GM12878 (cell line): Measurements from ENCODE around the gene ABCA9. TPM values are rescaled to one million over a fixed set of nuclear protein-coding genes. Genes with fewer than 3 reads are reported as not detected.
"Not testable (repeated sequence)": the region's sequence is repeated elsewhere in the genome, so short reads cannot be mapped to it uniquely, and the experiment has no call there.

ENCODE experiments used
- ATAC-seq: fragments of 200-7000 bp; cut with Tn5 transposase; 3 replicates; pipeline ENCODE4 v1.9.1; 2020; ENCODE audit warnings: mild to moderate bottlenecking, moderate library complexity
- BruUV-seq: library from RNA; stranded (reverse); fragments of 400-500 nt; replicated peaks from 2 replicates; lab custom pipeline; 2021; lab: Mats Ljungman, UMichigan
- CTCF ChIA-PET: fragments of 300-600 bp; sonication (Branson Sonifier 250); formaldehyde crosslinking; extraction: SDS; loops from one replicate; lab custom pipeline; 2021; ENCODE audit warnings: inconsistent platforms; lab: Yijun Ruan, JAX
- POLR2A ChIA-PET: fragments of 350-600 bp; formaldehyde crosslinking; extraction: SDS; loops from one replicate; lab custom pipeline; 2021; ENCODE audit warnings: inconsistent platforms; lab: Charles Lee
- RAD21 ChIA-PET: fragments of 300-600 bp; sonication (Branson Sonifier 250); formaldehyde crosslinking; loops from one replicate; lab custom pipeline; 2023; ENCODE audit warnings: antibody characterized with exemption; ENCODE audit not compliant: unreplicated experiment; lab: Charles Lee
- SMC1A ChIA-PET: fragments of 300-600 bp; sonication (Branson Sonifier 250); formaldehyde crosslinking; loops from one replicate; lab custom pipeline; 2023; ENCODE audit not compliant: unreplicated experiment, uncharacterized antibody; lab: Charles Lee
- DNase-seq: peaks from one replicate; pipeline ENCODE4 v3.0.0-alpha.2; 2011; ENCODE audit warnings: low read depth, low spot score
- FAIRE-seq: peaks from 3 replicates; lab custom pipeline; 2011; peaks lifted over from hg19 to GRCh38; lab: Jason Lieb, UNC
- H2AFZ ChIP-seq: 2 replicates; pipeline ENCODE4 v1.6.0; 2011; ENCODE audit warnings: low read depth, low read length, control low read depth; ENCODE audit not compliant: control insufficient read depth
- H3K27ac ChIP-seq: 2 replicates; pipeline ENCODE4 v1.5.1; 2011; ENCODE audit warnings: control low read depth; ENCODE audit not compliant: control insufficient read depth, insufficient read depth
- H3K27me3 ChIP-seq, 2 experiments: replicated peaks in 1 of 2; 2 replicates each; pipeline versions ENCODE4 v1.6.0 to v1.6.1; 2011; ENCODE audit warnings: low read length in 1 of 2; ENCODE audit not compliant: control insufficient read depth in 2 of 2, insufficient read depth in 2 of 2
- H3K36me3 ChIP-seq, 2 experiments: 2 replicates each; pipeline ENCODE4 v1.5.1; 2011; ENCODE audit warnings: low read length in 1 of 2; ENCODE audit not compliant: control insufficient read depth in 2 of 2, insufficient read depth in 2 of 2
- H3K4me1 ChIP-seq: 2 replicates; pipeline ENCODE4 v1.6.1; 2011; ENCODE audit warnings: mild to moderate bottlenecking, low read length, moderate library complexity, mixed read lengths; ENCODE audit not compliant: control insufficient read depth, insufficient read depth
- H3K4me2 ChIP-seq: 2 replicates; pipeline ENCODE4 v1.6.0; 2011; ENCODE audit warnings: control low read depth; ENCODE audit not compliant: control insufficient read depth, insufficient read depth
- H3K4me3 ChIP-seq: fragments of 200-600 bp; sonication (generic); 2 replicates; pipeline ENCODE4 v1.5.1; 2016
- H3K79me2 ChIP-seq: 2 replicates; pipeline ENCODE4 v1.6.0; 2011; ENCODE audit warnings: low read length; ENCODE audit not compliant: control insufficient read depth, insufficient read depth
- H3K9ac ChIP-seq: 2 replicates; pipeline ENCODE4 v1.8.0; 2011; ENCODE audit warnings: low read length, control low read depth, mixed read lengths; ENCODE audit not compliant: control insufficient read depth, insufficient read depth
- H3K9me3 ChIP-seq: replicated peaks from 3 replicates; pipeline ENCODE4 v1.5.1; 2011; ENCODE audit warnings: mild to moderate bottlenecking, low read length; ENCODE audit not compliant: control insufficient read depth, insufficient read depth
- H4K20me1 ChIP-seq: 2 replicates; pipeline ENCODE4 v1.6.0; 2011; ENCODE audit not compliant: control insufficient read depth, insufficient read depth
- CBFB ChIP-seq: IDR thresholded peaks from 2 replicates; pipeline ENCODE4 v1.6.1; 2016; ENCODE audit warnings: antibody characterized with exemption, low read depth
- ESRRA ChIP-seq: IDR thresholded peaks from 2 replicates; pipeline ENCODE4 v1.6.1; 2012; ENCODE audit warnings: mild to moderate bottlenecking, low read length, improper control_type of control experiment
- ETV6 ChIP-seq, 2 experiments: fragments of 450-650 bp in 1 of 2; IDR thresholded peaks in 1 of 2; conservative IDR thresholded peaks in 1 of 2; 2 replicates each; pipeline ENCODE4 v1.6.1; 2014; ENCODE audit warnings: antibody characterized with exemption in 1 of 2, borderline replicate concordance in 1 of 2, low read depth in 1 of 2, mild to moderate bottlenecking in 1 of 2, moderate library complexity in 1 of 2
- NR2C2 ChIP-seq: IDR thresholded peaks from 2 replicates; pipeline ENCODE4 v1.6.1; 2011; ENCODE audit warnings: borderline replicate concordance, low read depth; ENCODE audit not compliant: control insufficient read depth, insufficient read length
- PAX5 ChIP-seq: IDR thresholded peaks from 2 replicates; pipeline ENCODE4 v1.6.1; 2011; ENCODE audit warnings: low read depth, low read length, borderline replicate concordance
- SMARCA5 ChIP-seq: fragments of 450-650 bp; IDR thresholded peaks from 2 replicates; pipeline ENCODE4 v1.6.1; 2017; ENCODE audit warnings: mild to moderate bottlenecking
- SREBF1 ChIP-seq: IDR thresholded peaks from 2 replicates; pipeline ENCODE4 v1.6.1; 2012; ENCODE audit warnings: mild to moderate bottlenecking, low read length
- TBL1XR1 ChIP-seq: IDR thresholded peaks from 2 replicates; pipeline ENCODE4 v1.6.1; 2012; ENCODE audit warnings: low read depth, low read length, improper control_type of control experiment
- WGBS: methylation state at CpG from one replicate; pipeline ENCODE4 v1.1.6; 2016; ENCODE audit warnings: low lambda C conversion rate; ENCODE audit not compliant: insufficient replicate concordance, insufficient coverage; ENCODE audit errors: missing lambda C conversion rate; 5-methylcytosine and 5-hydroxymethylcytosine counted together
- in situ Hi-C: fragments of 300-500 bp; cut with MboI; formaldehyde crosslinking; loops from 9 replicates; pipeline ENCODE4 v1.14.3; 2018; ENCODE audit warnings: mixed read lengths
- intact Hi-C: fragments of 100-400 bp; cut with micrococcal nuclease; formaldehyde crosslinking; loops from one replicate; pipeline ENCODE4 v1.14.2; 2022; ENCODE audit not compliant: unreplicated experiment
- polyA plus RNA-seq, 11 experiments: library from polyadenylated mRNA; depleted of rRNA in 4 of 11; unstranded in 6 of 11; stranded (reverse) in 5 of 11; fragments of >200 nt; fragmentation: Nextera tagmentation in 4 of 11; fragmentation: Illumina TruSeq in 1 of 11; extraction: Ambion mirVana in 4 of 11; extraction: Trizol in 1 of 11; gene quantifications; 1 replicate in 1 of 11; 2 replicates in 10 of 11; pipeline versions ENCODE4 v1.2.1 to v1.2.3, GENCODE V29; 2011 to 2016; ENCODE audit warnings: inconsistent platforms in 2 of 11, missing spikeins in 2 of 11, low read depth in 1 of 11
- total RNA-seq, 4 experiments: library from RNA; depleted of rRNA in 3 of 4; stranded (reverse); fragments of >200 nt in 3 of 4; fragmentation: Illumina TruSeq in 1 of 4; extraction: Trizol in 1 of 4; gene quantifications; 2 replicates each; pipeline versions ENCODE4 v1.2.1 to v1.2.3, GENCODE V29; 2013 to 2021
- TF ChIP-seq, protein P1 (sequence below): fragments of 450-650 bp; formaldehyde crosslinking; IDR thresholded peaks from 2 replicates; pipeline ENCODE4 v1.4.0; 2020; ENCODE audit warnings: mild to moderate bottlenecking, moderate library complexity
- TF ChIP-seq, protein P2 (sequence below): fragments of 450-650 bp; IDR thresholded peaks from 2 replicates; pipeline ENCODE4 v1.6.1; 2016; ENCODE audit warnings: mild to moderate bottlenecking, moderate library complexity, borderline replicate concordance

ABCA9 gene
- total and polyA plus RNA-seq, 10 of the 15 experiments (the other 5 are each of a cell fraction or from before 2014, with no cell fraction given) = under 0.01 to 2.9 (median 0.31) TPM

DNA sequence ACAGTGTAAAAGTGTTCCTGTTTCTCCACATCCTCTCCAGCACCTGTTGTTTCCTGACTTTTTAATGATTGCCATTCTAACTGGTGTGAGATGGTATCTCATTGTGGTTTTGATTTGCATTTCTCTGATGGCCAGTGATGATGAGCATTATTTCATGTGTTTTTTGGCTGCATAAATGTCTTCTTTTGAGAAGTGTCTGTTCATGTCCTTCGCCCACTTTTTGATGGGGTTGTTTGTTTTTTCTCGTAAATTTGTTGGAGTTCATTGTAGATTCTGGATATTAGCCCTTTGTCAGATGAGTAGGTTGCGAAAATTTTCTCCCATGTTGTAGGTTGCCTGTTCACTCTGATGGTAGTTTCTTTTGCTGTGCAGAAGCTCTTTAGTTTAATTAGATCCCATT is 61.0 kb downstream of the ABCA9 start:
- H3K79me2 ChIP-seq, H4K20me1 ChIP-seq, intact Hi-C loops, H3K36me3 ChIP-seq, SMC1A ChIA-PET, ATAC-seq, BruUV-seq, H3K9me3 ChIP-seq, FAIRE-seq, H3K27me3 ChIP-seq, H2AFZ ChIP-seq, H3K4me2 ChIP-seq, in situ Hi-C loops, H3K27ac ChIP-seq, DNase-seq, POLR2A ChIA-PET, H3K4me3 ChIP-seq, RAD21 ChIA-PET, CTCF ChIA-PET, H3K9ac ChIP-seq, H3K4me1 ChIP-seq: not testable (repeated sequence)
- WGBS = 25% methylated on average over 3 of the region's 3 CpGs

DNA sequence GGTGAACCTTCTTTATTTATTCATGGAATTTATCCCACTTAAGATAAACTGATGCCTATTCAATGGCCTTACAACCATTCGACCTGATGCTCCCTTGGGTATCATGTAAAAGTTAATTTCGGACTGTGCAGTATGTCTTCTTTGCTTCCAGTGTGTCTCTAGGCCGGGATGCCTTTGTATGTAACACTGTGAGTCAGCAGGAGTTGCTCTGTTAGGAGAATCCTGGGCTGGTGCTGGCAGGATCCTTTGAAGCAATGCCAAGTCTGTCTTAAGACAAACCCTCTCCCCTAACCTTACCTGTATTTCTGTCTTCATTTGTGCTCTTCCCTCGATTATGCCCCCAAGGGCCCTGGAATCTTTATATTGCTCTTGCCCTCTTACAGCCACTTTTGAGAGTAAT is 67.6 kb downstream of the ABCA9 start:
- in situ Hi-C loops = no loop called here
- H3K4me1 ChIP-seq = no peaks in the 10 kb centered on the region
- WGBS = 12% methylated on average over 4 of the region's 4 CpGs
- FAIRE-seq (no peak), ATAC-seq (no peak), DNase-seq (no peak)
- ChIA-PET POLR2A (no interaction called here), SMC1A (no interaction called here), CTCF (interaction anchor here (0.6 kb wide), 1 partner anchor 240 kb away, joined by 3 read pairs; no protein-coding TSS in a partner anchor), RAD21 (no interaction called here)
- no peak overlapping the region for H3K4me3 ChIP-seq
- BruUV-seq = no TSS peak
- H3K27me3 ChIP-seq = no peaks in the 10 kb centered on the region
- H3K9me3 ChIP-seq = no peaks in the 10 kb centered on the region
- no peak overlapping the region for H3K9ac ChIP-seq
- no peaks in the 10 kb centered on the region for H3K36me3 ChIP-seq
- no peaks in the 10 kb centered on the region for H4K20me1 ChIP-seq
- no peaks in the 10 kb centered on the region for H3K79me2 ChIP-seq
- H3K4me2 ChIP-seq = no peak overlapping the region
- intact Hi-C loops = no loop called here
- H3K27ac ChIP-seq = no peak overlapping the region
- H2AFZ ChIP-seq = no peak overlapping the region
- TF ChIP-seq ESRRA = no peak
- no peak for TF ChIP-seq NR2C2
- no peak for TF ChIP-seq SREBF1
- TF ChIP-seq PAX5 = no peak
- TF ChIP-seq CBFB = no peak
- no peak for TF ChIP-seq TBL1XR1
- TF ChIP-seq SMARCA5 = no peak
- TF ChIP-seq, protein P1, sequence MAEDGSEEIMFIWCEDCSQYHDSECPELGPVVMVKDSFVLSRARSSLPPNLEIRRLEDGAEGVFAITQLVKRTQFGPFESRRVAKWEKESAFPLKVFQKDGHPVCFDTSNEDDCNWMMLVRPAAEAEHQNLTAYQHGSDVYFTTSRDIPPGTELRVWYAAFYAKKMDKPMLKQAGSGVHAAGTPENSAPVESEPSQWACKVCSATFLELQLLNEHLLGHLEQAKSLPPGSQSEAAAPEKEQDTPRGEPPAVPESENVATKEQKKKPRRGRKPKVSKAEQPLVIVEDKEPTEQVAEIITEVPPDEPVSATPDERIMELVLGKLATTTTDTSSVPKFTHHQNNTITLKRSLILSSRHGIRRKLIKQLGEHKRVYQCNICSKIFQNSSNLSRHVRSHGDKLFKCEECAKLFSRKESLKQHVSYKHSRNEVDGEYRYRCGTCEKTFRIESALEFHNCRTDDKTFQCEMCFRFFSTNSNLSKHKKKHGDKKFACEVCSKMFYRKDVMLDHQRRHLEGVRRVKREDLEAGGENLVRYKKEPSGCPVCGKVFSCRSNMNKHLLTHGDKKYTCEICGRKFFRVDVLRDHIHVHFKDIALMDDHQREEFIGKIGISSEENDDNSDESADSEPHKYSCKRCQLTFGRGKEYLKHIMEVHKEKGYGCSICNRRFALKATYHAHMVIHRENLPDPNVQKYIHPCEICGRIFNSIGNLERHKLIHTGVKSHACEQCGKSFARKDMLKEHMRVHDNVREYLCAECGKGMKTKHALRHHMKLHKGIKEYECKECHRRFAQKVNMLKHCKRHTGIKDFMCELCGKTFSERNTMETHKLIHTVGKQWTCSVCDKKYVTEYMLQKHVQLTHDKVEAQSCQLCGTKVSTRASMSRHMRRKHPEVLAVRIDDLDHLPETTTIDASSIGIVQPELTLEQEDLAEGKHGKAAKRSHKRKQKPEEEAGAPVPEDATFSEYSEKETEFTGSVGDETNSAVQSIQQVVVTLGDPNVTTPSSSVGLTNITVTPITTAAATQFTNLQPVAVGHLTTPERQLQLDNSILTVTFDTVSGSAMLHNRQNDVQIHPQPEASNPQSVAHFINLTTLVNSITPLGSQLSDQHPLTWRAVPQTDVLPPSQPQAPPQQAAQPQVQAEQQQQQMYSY (CRISPR knock-in tag) = no peak
- TF ChIP-seq ETV6 (conservative IDR thresholded peaks at IDR 0.05 in 1 of 2, IDR thresholded peaks at IDR 0.05 in 1 of 2; ENCODE audit: borderline replicate concordance in 1 of 2, low read depth in 1 of 2) = no peak
- TF ChIP-seq, protein P2, sequence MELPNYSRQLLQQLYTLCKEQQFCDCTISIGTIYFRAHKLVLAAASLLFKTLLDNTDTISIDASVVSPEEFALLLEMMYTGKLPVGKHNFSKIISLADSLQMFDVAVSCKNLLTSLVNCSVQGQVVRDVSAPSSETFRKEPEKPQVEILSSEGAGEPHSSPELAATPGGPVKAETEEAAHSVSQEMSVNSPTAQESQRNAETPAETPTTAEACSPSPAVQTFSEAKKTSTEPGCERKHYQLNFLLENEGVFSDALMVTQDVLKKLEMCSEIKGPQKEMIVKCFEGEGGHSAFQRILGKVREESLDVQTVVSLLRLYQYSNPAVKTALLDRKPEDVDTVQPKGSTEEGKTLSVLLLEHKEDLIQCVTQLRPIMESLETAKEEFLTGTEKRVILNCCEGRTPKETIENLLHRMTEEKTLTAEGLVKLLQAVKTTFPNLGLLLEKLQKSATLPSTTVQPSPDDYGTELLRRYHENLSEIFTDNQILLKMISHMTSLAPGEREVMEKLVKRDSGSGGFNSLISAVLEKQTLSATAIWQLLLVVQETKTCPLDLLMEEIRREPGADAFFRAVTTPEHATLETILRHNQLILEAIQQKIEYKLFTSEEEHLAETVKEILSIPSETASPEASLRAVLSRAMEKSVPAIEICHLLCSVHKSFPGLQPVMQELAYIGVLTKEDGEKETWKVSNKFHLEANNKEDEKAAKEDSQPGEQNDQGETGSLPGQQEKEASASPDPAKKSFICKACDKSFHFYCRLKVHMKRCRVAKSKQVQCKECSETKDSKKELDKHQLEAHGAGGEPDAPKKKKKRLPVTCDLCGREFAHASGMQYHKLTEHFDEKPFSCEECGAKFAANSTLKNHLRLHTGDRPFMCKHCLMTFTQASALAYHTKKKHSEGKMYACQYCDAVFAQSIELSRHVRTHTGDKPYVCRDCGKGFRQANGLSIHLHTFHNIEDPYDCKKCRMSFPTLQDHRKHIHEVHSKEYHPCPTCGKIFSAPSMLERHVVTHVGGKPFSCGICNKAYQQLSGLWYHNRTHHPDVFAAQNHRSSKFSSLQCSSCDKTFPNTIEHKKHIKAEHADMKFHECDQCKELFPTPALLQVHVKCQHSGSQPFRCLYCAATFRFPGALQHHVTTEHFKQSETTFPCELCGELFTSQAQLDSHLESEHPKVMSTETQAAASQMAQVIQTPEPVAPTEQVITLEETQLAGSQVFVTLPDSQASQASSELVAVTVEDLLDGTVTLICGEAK = no peak
